ENCODE measurements around the gene VPS13D. TPM values are rescaled to one million over a fixed set of nuclear protein-coding genes. Genes with fewer than 3 reads are reported as not detected.

VPS13D gene
- total RNA-seq, 1 experiment from 2014 or later, result 20.2 TPM

GRCh38 chr1:12371053-12371452 is 141.2 kb downstream of the VPS13D start:
- Histone ChIP-seq H4K20me1 (ENCODE audit: control insufficient read depth, insufficient read depth, insufficient read length) (no peaks in the 10 kb centered on the region), H3K9me3 (ENCODE audit: control insufficient read depth, low read depth, low read length) (no peaks in the 10 kb centered on the region), H3K9ac (ENCODE audit: extremely low read depth, insufficient read length, low read length) (no peak overlapping the region), H3K23ac (ENCODE audit: insufficient read length, low read depth, low read length) (no peak overlapping the region), H3K79me2 (ENCODE audit: insufficient read depth, low read length) (no peaks in the 10 kb centered on the region), H2BK20ac (ENCODE audit: low read depth, low read length, poor library complexity, severe bottlenecking) (no peak overlapping the region), H4K8ac (replicated peaks; ENCODE audit: insufficient read length, low read depth, low read length) (no peak overlapping the region), H3K14ac (ENCODE audit: insufficient read depth, low read length) (no peak overlapping the region), H3K18ac (ENCODE audit: insufficient read length, low read depth, low read length) (no peak overlapping the region), H3K4me2 (ENCODE audit: insufficient read depth, insufficient read length, low read length) (no peak overlapping the region), H2AK5ac (ENCODE audit: insufficient read length, low read length) (no peak overlapping the region), H2BK5ac (ENCODE audit: insufficient read length, low read length) (no peak overlapping the region), H4K91ac (ENCODE audit: insufficient read length, low read depth, low read length) (no peak overlapping the region), H3K4ac (ENCODE audit: low read depth, low read length) (no peak overlapping the region), H3K27me3 (ENCODE audit: insufficient read depth, low read length) (no peaks in the 10 kb centered on the region), H2AFZ (ENCODE audit: low read length) (no peak overlapping the region), H4K5ac (ENCODE audit: insufficient read length, low read depth, low read length) (no peak overlapping the region), H3K79me1 (ENCODE audit: insufficient read depth, low read depth, low read length, poor library complexity, severe bottlenecking) (no peaks in the 10 kb centered on the region), H3K23me2 (ENCODE audit: insufficient read length, low read depth, low read length, poor library complexity, severe bottlenecking) (no peaks in the 10 kb centered on the region), H3K4me1 (ENCODE audit: insufficient read depth, low read length) (no peaks in the 10 kb centered on the region), H2BK15ac (ENCODE audit: low read depth, low read length) (no peak overlapping the region), H2BK12ac (ENCODE audit: insufficient read length, low read depth, low read length) (no peak overlapping the region), H2BK120ac (ENCODE audit: low read depth, low read length, poor library complexity, severe bottlenecking) (no peak overlapping the region), H3T11ph (ENCODE audit: low read length) (no peak overlapping the region), H3K27ac (ENCODE audit: insufficient read length, low read depth, low read length) (no peak overlapping the region), H3K56ac (ENCODE audit: insufficient read length, low read depth, low read length) (no peak overlapping the region)
- no peaks in the 10 kb centered on the region for H3K27me3 Mint-ChIP-seq (ENCODE audit: low read depth)
- H3K36me3 Mint-ChIP-seq (ENCODE audit: insufficient read depth in 1 of 3, low read depth in 3 of 3), result peaks cover 5 to 13% (median 8%) of the 10 kb centered on the region in 3 experiments; a peak in 5 of 7 replicates
- H3K9me3 Mint-ChIP-seq, result no peaks in the 10 kb centered on the region
- TF ChIP-seq CTCF (conservative IDR thresholded peaks at IDR 0.05), result no peak
- H3K4me3 Mint-ChIP-seq, result no peak overlapping the region
- no peak for DNase-seq
- no peak overlapping the region for H3K27ac Mint-ChIP-seq
- whole genome bisulfite sequencing (ENCODE audit: extremely low coverage, insufficient read length, low lambda C conversion rate), result no CpG with 5 or more reads among the region's 5 CpGs
- H3K4me1 Mint-ChIP-seq, result peaks cover 3 to 8% of the 10 kb centered on the region in 2 experiments; a peak in 2 of 4 replicates

All from H9 (cell line).